Liver (tissue), 9 donors: ENCODE data around the gene PSMG4. TPM values are rescaled to one million over a fixed set of nuclear protein-coding genes. Genes with fewer than 3 reads are reported as not detected.

Source experiments
- DNase-seq: peaks from one replicate; pipeline ENCODE4 v3.0.0-alpha.2; 2017; ENCODE audit warnings: low spot score
- H3K27ac ChIP-seq, 2 donors: one replicate each; pipeline ENCODE4 v1.7.0; 2013; ENCODE audit warnings: inconsistent platforms in 2 of 2, low read length in 2 of 2, control low read depth in 1 of 2, low read depth in 1 of 2, mild to moderate bottlenecking in 1 of 2
- H3K27me3 ChIP-seq, 4 donors: one replicate each; pipeline versions ENCODE4 v1.6.1 to v1.7.0; 2013; ENCODE audit warnings: low read length in 3 of 4, inconsistent platforms in 1 of 4, mild to moderate bottlenecking in 1 of 4, moderate library complexity in 1 of 4; ENCODE audit not compliant: control insufficient read depth in 4 of 4, insufficient read depth in 4 of 4
- H3K36me3 ChIP-seq, 4 donors: one replicate each; pipeline versions ENCODE4 v1.6.1 to v1.7.0; 2013; ENCODE audit warnings: low read length in 3 of 4, mild to moderate bottlenecking in 3 of 4, low read depth in 1 of 4, moderate library complexity in 1 of 4; ENCODE audit not compliant: control insufficient read depth in 4 of 4, insufficient read depth in 3 of 4
- H3K4me1 ChIP-seq, 4 donors: one replicate each; pipeline versions ENCODE4 v1.6.1 to v1.7.0; 2013; ENCODE audit warnings: low read length in 3 of 4, mild to moderate bottlenecking in 3 of 4, moderate library complexity in 1 of 4; ENCODE audit not compliant: control insufficient read depth in 4 of 4, insufficient read depth in 4 of 4
- H3K4me3 ChIP-seq, 3 donors: one replicate each; pipeline versions ENCODE4 v1.6.1 to v1.7.0; 2013; ENCODE audit warnings: low read length in 3 of 3, control low read depth in 1 of 3, low read depth in 1 of 3, mild to moderate bottlenecking in 1 of 3
- H3K9ac ChIP-seq, 2 donors: one replicate each; pipeline ENCODE4 v1.7.0; 2013; ENCODE audit warnings: low read length in 2 of 2, mild to moderate bottlenecking in 2 of 2, moderate library complexity in 2 of 2, control low read depth in 1 of 2, low read depth in 1 of 2
- H3K9me3 ChIP-seq, 4 donors: one replicate each; pipeline versions ENCODE4 v1.6.1 to v1.7.0; 2013; ENCODE audit warnings: low read length in 3 of 4; ENCODE audit not compliant: control insufficient read depth in 4 of 4
- ATF3 ChIP-seq: IDR thresholded peaks from 2 replicates; pipeline ENCODE4 v1.6.1; 2016; ENCODE audit warnings: antibody characterized with exemption
- EGR1 ChIP-seq, 2 donors: IDR thresholded peaks; 2 replicates each; pipeline ENCODE4 v1.6.1; 2016 to 2018; ENCODE audit warnings: antibody characterized with exemption in 2 of 2, low read depth in 2 of 2
- FOXA1 ChIP-seq: IDR thresholded peaks from 2 replicates; pipeline ENCODE4 v1.6.1; 2016; ENCODE audit warnings: antibody characterized with exemption
- FOXA2 ChIP-seq: IDR thresholded peaks from 2 replicates; pipeline ENCODE4 v1.6.1; 2016; ENCODE audit warnings: antibody characterized with exemption
- GABPA ChIP-seq, 2 donors: IDR thresholded peaks in 1 of 2; conservative IDR thresholded peaks in 1 of 2; 2 replicates each; pipeline ENCODE4 v1.6.1; 2016; ENCODE audit warnings: antibody characterized with exemption in 2 of 2, mild to moderate bottlenecking in 1 of 2, moderate library complexity in 1 of 2
- HNF4A ChIP-seq, 2 donors: conservative IDR thresholded peaks; 2 replicates each; pipeline ENCODE4 v1.6.1; 2016; ENCODE audit warnings: antibody characterized with exemption in 2 of 2, mild to moderate bottlenecking in 2 of 2
- HNF4G ChIP-seq: IDR thresholded peaks from 2 replicates; pipeline ENCODE4 v1.6.1; 2016; ENCODE audit warnings: antibody characterized with exemption
- JUND ChIP-seq, 2 donors: IDR thresholded peaks; 2 replicates each; pipeline ENCODE4 v1.6.1; 2016; ENCODE audit warnings: antibody characterized with exemption in 2 of 2
- MAX ChIP-seq: IDR thresholded peaks from 2 replicates; pipeline ENCODE4 v1.6.1; 2016; ENCODE audit warnings: antibody characterized with exemption
- NR2F2 ChIP-seq: IDR thresholded peaks from 2 replicates; pipeline ENCODE4 v1.6.1; 2016; ENCODE audit warnings: antibody characterized with exemption
- RAD21 ChIP-seq, 2 donors: IDR thresholded peaks; 2 replicates each; pipeline ENCODE4 v1.6.1; 2016; ENCODE audit warnings: antibody characterized with exemption in 2 of 2, mild to moderate bottlenecking in 2 of 2
- REST ChIP-seq: IDR thresholded peaks from 2 replicates; pipeline ENCODE4 v1.6.1; 2016; ENCODE audit warnings: antibody characterized with exemption, mild to moderate bottlenecking
- RXRA ChIP-seq, 2 donors: IDR thresholded peaks; 2 replicates each; pipeline ENCODE4 v1.6.1; 2017 to 2018; ENCODE audit warnings: antibody characterized with exemption in 2 of 2, mild to moderate bottlenecking in 1 of 2
- SP1 ChIP-seq: IDR thresholded peaks from 2 replicates; pipeline ENCODE4 v1.6.1; 2018; ENCODE audit warnings: antibody characterized with exemption, mild to moderate bottlenecking
- TAF1 ChIP-seq: conservative IDR thresholded peaks from 2 replicates; pipeline ENCODE4 v1.6.1; 2016; ENCODE audit warnings: antibody characterized with exemption, mild to moderate bottlenecking
- YY1 ChIP-seq: IDR thresholded peaks from 2 replicates; pipeline ENCODE4 v1.6.1; 2016; ENCODE audit warnings: antibody characterized with exemption, mild to moderate bottlenecking
- WGBS: extraction: QIAGEN DNeasy Blood & Tissue Kit; methylation state at CpG from one replicate; pipeline ENCODE4 v1.1.7; 2013; 5-methylcytosine and 5-hydroxymethylcytosine counted together
- polyA plus RNA-seq, 2 donors: library from polyadenylated mRNA; stranded (reverse) in 1 of 2; unstranded in 1 of 2; fragments of 200-250 nt in 1 of 2; fragments of >200 nt in 1 of 2; fragmentation: Nextera tagmentation in 1 of 2; extraction: Ambion mirVana in 1 of 2; gene quantifications; one replicate each; pipeline versions ENCODE4 v1.2.1 to v1.2.3, GENCODE V29; 2013 to 2015
- total RNA-seq, 2 donors: library from RNA; depleted of rRNA; stranded (reverse); fragments of >200 nt; gene quantifications; one replicate each; pipeline ENCODE4 v1.2.3, GENCODE V29; 2014
- TF ChIP-seq, protein P1 (sequence below): fragments of 150-350 bp; IDR thresholded peaks from 2 replicates; pipeline ENCODE4 v1.5.1; 2017; ENCODE audit warnings: improper control_type of control experiment, low read depth, low read length; ENCODE audit not compliant: missing input control
- donor health status: healthy.
- donor health status: healthy.
- donor health status: healthy.
- donor health status: healthy.
- donor health status: healthy.

Gene PSMG4
- total and polyA plus RNA-seq, 4 donors = 10.7 to 28.5 (median 15.1) TPM

- TF ChIP-seq SP1 = no peak
- no peak for TF ChIP-seq HNF4G
- TF ChIP-seq, protein P1, sequence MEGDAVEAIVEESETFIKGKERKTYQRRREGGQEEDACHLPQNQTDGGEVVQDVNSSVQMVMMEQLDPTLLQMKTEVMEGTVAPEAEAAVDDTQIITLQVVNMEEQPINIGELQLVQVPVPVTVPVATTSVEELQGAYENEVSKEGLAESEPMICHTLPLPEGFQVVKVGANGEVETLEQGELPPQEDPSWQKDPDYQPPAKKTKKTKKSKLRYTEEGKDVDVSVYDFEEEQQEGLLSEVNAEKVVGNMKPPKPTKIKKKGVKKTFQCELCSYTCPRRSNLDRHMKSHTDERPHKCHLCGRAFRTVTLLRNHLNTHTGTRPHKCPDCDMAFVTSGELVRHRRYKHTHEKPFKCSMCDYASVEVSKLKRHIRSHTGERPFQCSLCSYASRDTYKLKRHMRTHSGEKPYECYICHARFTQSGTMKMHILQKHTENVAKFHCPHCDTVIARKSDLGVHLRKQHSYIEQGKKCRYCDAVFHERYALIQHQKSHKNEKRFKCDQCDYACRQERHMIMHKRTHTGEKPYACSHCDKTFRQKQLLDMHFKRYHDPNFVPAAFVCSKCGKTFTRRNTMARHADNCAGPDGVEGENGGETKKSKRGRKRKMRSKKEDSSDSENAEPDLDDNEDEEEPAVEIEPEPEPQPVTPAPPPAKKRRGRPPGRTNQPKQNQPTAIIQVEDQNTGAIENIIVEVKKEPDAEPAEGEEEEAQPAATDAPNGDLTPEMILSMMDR = no peak
- no peak for TF ChIP-seq FOXA1
- TF ChIP-seq ATF3 = no peak
- no peak for TF ChIP-seq MAX
- no peak for TF ChIP-seq JUND (IDR thresholded peaks at IDR 0.05)
- no peak for TF ChIP-seq RXRA (IDR thresholded peaks at IDR 0.05)
- TF ChIP-seq GABPA (IDR thresholded peaks at IDR 0.05 in 1 of 2, conservative IDR thresholded peaks at IDR 0.05 in 1 of 2) = no peak
- TF ChIP-seq HNF4A (conservative IDR thresholded peaks at IDR 0.05) = no peak
- no peak for TF ChIP-seq YY1
- no peak for TF ChIP-seq REST
- TF ChIP-seq FOXA2 = no peak
- TF ChIP-seq TAF1 = no peak
- no peak for TF ChIP-seq EGR1 (IDR thresholded peaks at IDR 0.05; ENCODE audit: low read depth in 2 of 2)
- Histone ChIP-seq H3K27ac (no peak overlapping the region), H3K9ac (no peak overlapping the region), H3K9me3 (no peaks in the 10 kb centered on the region), H3K4me1 (peaks cover 0 to 8% (median 4%) of the 10 kb centered on the region in 4 donors), H3K36me3 (peaks cover 3 to 32% (median 23%) of the 10 kb centered on the region in 4 donors), H3K27me3 (no peaks in the 10 kb centered on the region), H3K4me3 (no peak overlapping the region)
- DNase-seq = no peak
- 89% methylated on average over 20 of the region's 20 CpGs for WGBS
These were observed 17.7 kb downstream of the PSMG4 start for GRCh38 chr6:3276174-3277167.

DNA sequence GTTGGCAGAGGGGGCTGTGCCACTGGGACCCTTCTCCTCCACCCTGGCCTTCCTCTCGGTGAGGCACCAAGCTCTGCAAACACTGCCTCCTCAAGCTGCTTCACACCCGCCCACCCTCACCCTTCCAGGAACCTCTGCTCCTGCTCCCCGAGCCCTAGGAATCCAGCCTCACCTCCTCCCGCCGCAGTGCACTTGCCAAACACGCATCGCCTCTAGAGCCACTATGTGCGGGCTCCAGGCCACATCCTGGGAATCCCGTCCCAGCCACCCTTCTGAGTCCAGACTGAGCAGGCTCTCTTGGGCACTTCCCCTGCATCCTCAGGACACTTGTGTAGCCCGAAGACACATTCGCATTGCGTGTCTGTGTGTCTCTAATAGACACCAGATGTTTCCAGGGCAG, 18.5 kb downstream of the PSMG4 start:
- Histone ChIP-seq H3K4me1 (peaks cover 0 to 8% (median 4%) of the 10 kb centered on the region in 4 donors), H3K9me3 (no peaks in the 10 kb centered on the region), H3K9ac (no peak overlapping the region), H3K36me3 (peaks cover 3 to 30% (median 18%) of the 10 kb centered on the region in 4 donors), H3K4me3 (no peak overlapping the region), H3K27me3 (no peaks in the 10 kb centered on the region), H3K27ac (no peak overlapping the region)
- TF ChIP-seq NR2F2 (no peak), RAD21 (IDR thresholded peaks at IDR 0.05) (no peak), EGR1 (IDR thresholded peaks at IDR 0.05; ENCODE audit: low read depth in 2 of 2) (no peak), REST (no peak), GABPA (IDR thresholded peaks at IDR 0.05 in 1 of 2, conservative IDR thresholded peaks at IDR 0.05 in 1 of 2) (no peak), JUND (IDR thresholded peaks at IDR 0.05) (no peak), HNF4A (conservative IDR thresholded peaks at IDR 0.05) (no peak), RXRA (IDR thresholded peaks at IDR 0.05) (no peak)
- DNase-seq = no peak
- WGBS = 93% methylated on average over 12 of the region's 12 CpGs
